ENCODE measurements around the gene AKAP13.
"Not testable (repeated sequence)": the region's sequence is repeated elsewhere in the genome, so short reads cannot be mapped to it uniquely, and the experiment has no call there.

AKAP13 gene

GRCh38 chr15:85576392-85576791 is 196.0 kb downstream of the AKAP13 start:
- DNase-seq (ENCODE audit: low spot score): no peak

- no peak for DNase-seq (ENCODE audit: low spot score)
These were observed 198.7 kb downstream of the AKAP13 start for GRCh38 chr15:85578941-85579701.

- no peak for DNase-seq (ENCODE audit: low spot score)
These were observed 199.7 kb downstream of the AKAP13 start for GRCh38 chr15:85579957-85580694.

- DNase-seq (ENCODE audit: low spot score): no peak
These were observed 200.5 kb downstream of the AKAP13 start for GRCh38 chr15:85580879-85581278.

GRCh38 chr15:85581495-85581894 is 201.1 kb downstream of the AKAP13 start:
- no peak for DNase-seq (ENCODE audit: low spot score)

GRCh38 chr15:85582131-85583079 is 202.0 kb downstream of the AKAP13 start:
- DNase-seq (ENCODE audit: low spot score): peak; percentile 57

- no peak for DNase-seq (ENCODE audit: low spot score)
These were observed 203.0 kb downstream of the AKAP13 start for GRCh38 chr15:85583442-85583841.

GRCh38 chr15:85583923-85584390 is 203.6 kb downstream of the AKAP13 start:
- DNase-seq (ENCODE audit: low spot score): no peak

- no peak for DNase-seq (ENCODE audit: low spot score)
These were observed 204.5 kb downstream of the AKAP13 start for GRCh38 chr15:85584872-85585271.

- not testable (repeated sequence) for DNase-seq (ENCODE audit: low spot score)
These were observed 205.8 kb downstream of the AKAP13 start for GRCh38 chr15:85586196-85586595.

- DNase-seq (ENCODE audit: low spot score): no peak
These were observed 207.5 kb downstream of the AKAP13 start for GRCh38 chr15:85587707-85588411.

GRCh38 chr15:85588677-85589076 is 208.3 kb downstream of the AKAP13 start:
- DNase-seq (ENCODE audit: low spot score): no peak

GRCh38 chr15:85589851-85590250 is 209.4 kb downstream of the AKAP13 start:
- DNase-seq (ENCODE audit: low spot score): no peak

GRCh38 chr15:85591622-85592021 is 211.2 kb downstream of the AKAP13 start:
- no peak for DNase-seq (ENCODE audit: low spot score)

- DNase-seq (ENCODE audit: low spot score): peak; percentile 44
These were observed 211.7 kb downstream of the AKAP13 start for GRCh38 chr15:85592148-85592547.

GRCh38 chr15:85593809-85594445 is 213.5 kb downstream of the AKAP13 start:
- DNase-seq (ENCODE audit: low spot score): no peak

GRCh38 chr15:85595804-85596536 is 215.6 kb downstream of the AKAP13 start:
- DNase-seq (ENCODE audit: low spot score): no peak

GRCh38 chr15:85597155-85597815 is 216.9 kb downstream of the AKAP13 start:
- DNase-seq (ENCODE audit: low spot score): no peak

GRCh38 chr15:85598219-85598618 is 217.8 kb downstream of the AKAP13 start:
- no peak for DNase-seq (ENCODE audit: low spot score)

All from hepatic stellate cell (primary cell).